Neuron (in vitro differentiated cells): ENCODE results near the gene MYO5B.
"Not testable (repeated sequence)": the region's sequence is repeated elsewhere in the genome, so short reads cannot be mapped to it uniquely, and the experiment has no call there.

ENCODE experiments used
- H2AFZ ChIP-seq: one replicate; pipeline ENCODE4 v1.6.1; 2013; ENCODE audit warnings: low read depth, mild to moderate bottlenecking, inconsistent platforms, low read length, moderate library complexity
- H3K27me3 ChIP-seq: one replicate; pipeline ENCODE4 v1.6.1; 2013; ENCODE audit warnings: low read length; ENCODE audit not compliant: insufficient read depth
- H3K36me3 ChIP-seq: one replicate; pipeline ENCODE4 v1.6.1; 2013; ENCODE audit warnings: low read length; ENCODE audit not compliant: insufficient read depth
- H3K4me1 ChIP-seq: one replicate; pipeline ENCODE4 v1.6.1; 2013; ENCODE audit warnings: low read length; ENCODE audit not compliant: insufficient read depth
- H3K4me3 ChIP-seq: 2 replicates; pipeline ENCODE4 v1.5.1; 2013; ENCODE audit warnings: mild to moderate bottlenecking, low read length, moderate library complexity
- H3K9me3 ChIP-seq: one replicate; pipeline ENCODE4 v1.6.1; 2013; ENCODE audit warnings: low read length

The MYO5B gene

GRCh38 chr18:49800491-49800890 is 394.5 kb downstream of the MYO5B start:
- not testable (repeated sequence) for H3K9me3 ChIP-seq, H3K27me3 ChIP-seq, H3K4me3 ChIP-seq, H3K4me1 ChIP-seq, H2AFZ ChIP-seq
- H3K36me3 ChIP-seq: peaks cover 40% of the 10 kb centered on the region

DNA sequence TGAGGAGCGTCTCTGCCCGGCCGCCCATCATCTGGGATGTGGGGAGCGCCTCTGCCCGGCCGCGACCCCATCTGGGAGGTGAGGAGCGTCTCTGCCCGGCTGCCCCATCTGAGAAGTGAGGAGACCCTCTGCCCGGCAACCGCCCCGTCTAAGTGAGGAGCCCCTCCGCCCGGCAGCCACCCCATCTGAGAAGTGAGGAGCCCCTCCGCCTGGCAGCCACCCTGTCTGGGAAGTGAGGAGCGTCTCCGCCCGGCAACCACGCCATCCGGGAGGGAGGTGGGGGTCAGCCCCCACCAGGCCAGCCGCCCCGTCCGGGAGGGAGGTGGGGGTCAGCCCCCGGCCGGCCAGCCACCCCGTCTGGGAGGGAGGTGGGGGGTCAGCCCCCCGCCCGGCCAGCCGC is 395.1 kb downstream of the MYO5B start:
- not testable (repeated sequence) for H3K4me1 ChIP-seq, H3K27me3 ChIP-seq, H3K9me3 ChIP-seq, H2AFZ ChIP-seq, H3K4me3 ChIP-seq
- peaks cover 43% of the 10 kb centered on the region for H3K36me3 ChIP-seq

- no peak overlapping the region for H3K4me3 ChIP-seq
- H3K4me1 ChIP-seq: no peaks in the 10 kb centered on the region
- peaks cover 60% of the 10 kb centered on the region for H3K36me3 ChIP-seq
- H2AFZ ChIP-seq: no peak overlapping the region
- peaks cover 5% of the 10 kb centered on the region for H3K9me3 ChIP-seq
- no peaks in the 10 kb centered on the region for H3K27me3 ChIP-seq
Observed at GRCh38 chr18:49798001-49798400, 396.9 kb downstream of the MYO5B start.

DNA sequence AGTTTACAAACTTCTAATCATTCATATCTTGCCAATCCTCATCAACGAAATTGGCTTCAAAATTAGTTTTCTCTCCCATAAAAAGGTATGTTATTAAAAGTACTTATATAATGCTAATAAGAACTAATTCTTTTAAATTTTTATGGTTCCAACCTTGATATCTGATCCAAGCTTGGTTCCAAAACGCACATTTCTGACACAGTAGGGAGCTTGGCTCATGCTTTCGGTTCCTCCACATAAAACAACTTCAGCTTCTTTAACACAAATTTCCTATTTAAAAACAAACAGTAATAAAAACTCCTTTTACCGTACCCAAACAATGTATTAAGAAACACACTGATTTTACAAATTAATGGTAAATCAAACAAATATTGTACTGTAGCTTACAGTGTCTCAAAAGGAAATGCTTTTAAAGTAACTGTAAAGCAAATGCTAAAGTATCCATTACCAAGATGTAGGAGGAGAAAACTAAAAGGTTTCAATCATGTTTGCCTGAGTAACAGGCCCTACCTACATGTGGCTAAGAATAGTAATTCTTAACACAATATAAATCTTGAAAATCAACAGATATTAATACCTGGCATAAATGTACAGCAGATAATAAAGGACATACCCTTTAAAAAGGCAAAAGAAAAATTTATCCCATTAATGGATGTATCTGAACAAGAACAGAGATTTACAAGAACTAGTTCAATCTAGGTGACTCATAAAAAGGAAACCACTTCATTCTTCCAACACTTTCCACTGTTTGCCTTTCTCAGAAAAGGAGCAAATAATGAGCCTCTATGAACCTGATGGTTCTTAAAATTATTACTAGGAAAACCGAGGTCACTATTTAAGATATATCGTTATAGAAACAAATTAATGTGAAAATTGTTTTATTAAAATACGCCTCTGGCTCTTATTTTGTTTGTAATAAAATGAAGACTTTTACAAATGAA is 399.1 kb downstream of the MYO5B start:
- Histone ChIP-seq H3K4me1 (no peaks in the 10 kb centered on the region), H3K36me3 (peaks cover 57% of the 10 kb centered on the region), H3K4me3 (no peak overlapping the region), H3K27me3 (no peaks in the 10 kb centered on the region), H3K9me3 (no peaks in the 10 kb centered on the region), H2AFZ (no peak overlapping the region)

DNA sequence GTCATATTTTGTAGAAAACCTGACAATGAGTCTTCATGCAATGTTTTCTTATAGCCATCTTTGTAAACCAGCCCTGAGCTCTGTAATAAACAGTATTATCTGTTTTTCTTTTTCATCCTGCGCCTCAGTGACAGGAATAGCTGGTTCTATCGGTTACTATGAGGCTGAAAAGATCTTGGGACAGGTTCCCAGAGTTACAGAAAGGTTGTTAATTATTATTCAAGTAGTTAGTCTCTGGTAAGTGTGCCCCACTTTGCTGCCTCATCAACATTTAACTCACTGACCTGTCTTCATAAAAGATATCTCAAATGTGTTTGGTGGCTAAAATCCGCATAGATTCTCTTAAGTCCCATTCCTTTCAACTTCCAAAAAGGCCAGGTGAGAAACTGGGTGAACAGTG is 400.2 kb downstream of the MYO5B start:
- Histone ChIP-seq H3K27me3 (no peaks in the 10 kb centered on the region), H2AFZ (no peak overlapping the region), H3K9me3 (no peaks in the 10 kb centered on the region), H3K36me3 (peaks cover 67% of the 10 kb centered on the region), H3K4me3 (no peak overlapping the region), H3K4me1 (no peaks in the 10 kb centered on the region)

- not testable (repeated sequence) for H2AFZ ChIP-seq, H3K9me3 ChIP-seq, H3K4me3 ChIP-seq, H3K4me1 ChIP-seq, H3K27me3 ChIP-seq
- H3K36me3 ChIP-seq: peaks cover 80% of the 10 kb centered on the region
Observed at GRCh38 chr18:49789560-49790134, 405.3 kb downstream of the MYO5B start.

DNA sequence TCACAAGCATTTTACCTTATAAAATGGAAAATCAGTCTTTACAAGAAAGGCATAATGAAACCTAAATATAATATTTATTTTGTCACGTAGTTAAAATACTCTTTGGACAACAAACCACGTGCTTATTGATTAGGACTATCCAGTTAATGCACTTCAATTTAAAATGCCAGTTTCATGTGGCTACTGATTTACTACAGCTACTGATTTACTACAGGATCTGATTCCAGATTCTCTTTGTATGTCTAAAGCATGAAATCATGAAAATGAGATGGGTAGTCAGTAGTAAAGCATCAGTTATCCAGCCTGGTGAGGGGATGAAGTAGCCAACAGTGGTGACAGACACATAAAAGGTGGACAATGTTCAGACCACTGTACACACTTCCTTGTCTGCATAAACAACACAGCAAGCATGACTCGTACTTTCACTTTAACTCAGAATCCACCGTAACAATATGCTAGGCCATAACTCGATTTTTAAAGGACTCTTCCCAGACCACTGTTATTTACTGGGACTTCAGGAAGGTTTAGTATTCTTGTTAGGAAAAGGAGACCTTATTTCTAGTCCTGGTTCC is 406.5 kb downstream of the MYO5B start:
- no peaks in the 10 kb centered on the region for H3K9me3 ChIP-seq
- H3K27me3 ChIP-seq: no peaks in the 10 kb centered on the region
- peaks cover 80% of the 10 kb centered on the region for H3K36me3 ChIP-seq
- no peak overlapping the region for H2AFZ ChIP-seq
- H3K4me3 ChIP-seq: no peak overlapping the region
- no peaks in the 10 kb centered on the region for H3K4me1 ChIP-seq

DNA sequence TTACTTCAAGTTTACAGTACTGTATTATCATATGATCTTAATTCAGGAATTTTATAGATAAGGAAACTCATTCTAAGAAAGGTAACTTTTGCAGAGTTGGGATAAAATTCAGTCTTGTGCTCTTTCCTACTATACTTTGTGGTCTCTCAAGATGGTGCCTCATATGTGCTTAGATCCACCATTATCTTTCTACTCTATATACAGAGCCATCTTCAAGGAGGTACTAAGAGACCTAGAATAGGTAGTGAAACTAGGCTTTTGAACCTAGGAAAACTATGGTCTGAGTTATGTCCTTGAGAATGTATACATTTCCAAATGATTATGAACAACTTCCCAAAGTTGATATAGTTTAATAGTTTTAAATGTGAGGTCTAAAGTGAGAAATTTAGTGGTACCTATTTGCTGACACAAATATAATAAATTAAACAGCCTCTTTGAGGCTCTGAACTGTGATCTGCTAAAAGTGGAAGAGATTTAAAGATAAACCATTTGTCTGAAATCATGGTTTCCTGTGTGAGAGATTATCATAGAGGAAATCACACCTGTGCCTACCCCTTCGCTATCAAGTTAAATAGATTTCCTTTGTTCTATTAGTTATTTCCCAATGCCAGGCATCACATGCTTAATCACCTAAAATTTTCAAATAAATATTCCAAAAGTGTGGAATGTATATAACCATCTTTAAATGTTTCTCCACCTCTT is 408.8 kb downstream of the MYO5B start:
- peaks cover 82% of the 10 kb centered on the region for H3K36me3 ChIP-seq
- no peaks in the 10 kb centered on the region for H3K27me3 ChIP-seq
- no peak overlapping the region for H2AFZ ChIP-seq
- H3K4me1 ChIP-seq: no peaks in the 10 kb centered on the region
- H3K4me3 ChIP-seq: no peak overlapping the region
- H3K9me3 ChIP-seq: no peaks in the 10 kb centered on the region

DNA sequence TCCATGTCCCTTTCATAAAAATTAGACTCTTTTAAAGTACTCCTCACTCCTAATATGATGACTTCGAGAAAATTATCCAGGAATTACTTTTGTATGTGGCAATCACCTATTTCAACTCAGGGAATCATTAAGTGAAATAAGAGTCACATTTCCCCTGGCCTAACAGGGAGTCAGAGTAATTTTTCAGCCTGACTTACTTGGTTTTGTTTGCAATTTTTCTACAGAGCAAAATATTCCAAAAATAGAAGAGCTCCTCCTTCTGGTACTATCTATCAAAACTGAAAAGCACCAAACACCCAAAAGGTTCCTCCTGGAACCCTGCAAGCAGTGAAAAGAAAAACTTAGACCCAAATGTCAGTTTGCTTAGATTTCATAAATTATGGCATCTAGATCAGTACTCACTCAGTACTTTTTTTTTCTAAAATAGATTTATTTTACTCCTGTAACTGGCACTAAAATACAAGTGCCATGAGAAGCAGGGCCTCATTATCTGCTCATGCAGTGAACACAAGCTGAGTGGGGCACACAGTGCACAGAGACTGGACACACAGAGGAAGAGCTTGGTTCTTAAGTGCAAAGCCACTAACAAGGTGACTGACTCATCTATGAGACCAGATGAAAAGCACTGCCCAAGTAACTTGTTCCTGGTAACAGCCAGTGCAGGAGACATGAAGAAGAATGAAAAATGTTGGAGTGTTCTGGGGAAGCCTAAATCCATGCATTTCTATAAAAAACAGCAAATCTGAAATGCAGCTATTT is 410.3 kb downstream of the MYO5B start:
- Histone ChIP-seq H3K36me3 (peaks cover 81% of the 10 kb centered on the region), H3K9me3 (peaks cover 4% of the 10 kb centered on the region), H2AFZ (no peak overlapping the region), H3K27me3 (no peaks in the 10 kb centered on the region), H3K4me1 (no peaks in the 10 kb centered on the region), H3K4me3 (no peak overlapping the region)

- not testable (repeated sequence) for H3K4me1 ChIP-seq, H3K9me3 ChIP-seq, H3K4me3 ChIP-seq, H2AFZ ChIP-seq, H3K27me3 ChIP-seq
- peaks cover 74% of the 10 kb centered on the region for H3K36me3 ChIP-seq
Observed at GRCh38 chr18:49783631-49784030, 411.3 kb downstream of the MYO5B start.

DNA sequence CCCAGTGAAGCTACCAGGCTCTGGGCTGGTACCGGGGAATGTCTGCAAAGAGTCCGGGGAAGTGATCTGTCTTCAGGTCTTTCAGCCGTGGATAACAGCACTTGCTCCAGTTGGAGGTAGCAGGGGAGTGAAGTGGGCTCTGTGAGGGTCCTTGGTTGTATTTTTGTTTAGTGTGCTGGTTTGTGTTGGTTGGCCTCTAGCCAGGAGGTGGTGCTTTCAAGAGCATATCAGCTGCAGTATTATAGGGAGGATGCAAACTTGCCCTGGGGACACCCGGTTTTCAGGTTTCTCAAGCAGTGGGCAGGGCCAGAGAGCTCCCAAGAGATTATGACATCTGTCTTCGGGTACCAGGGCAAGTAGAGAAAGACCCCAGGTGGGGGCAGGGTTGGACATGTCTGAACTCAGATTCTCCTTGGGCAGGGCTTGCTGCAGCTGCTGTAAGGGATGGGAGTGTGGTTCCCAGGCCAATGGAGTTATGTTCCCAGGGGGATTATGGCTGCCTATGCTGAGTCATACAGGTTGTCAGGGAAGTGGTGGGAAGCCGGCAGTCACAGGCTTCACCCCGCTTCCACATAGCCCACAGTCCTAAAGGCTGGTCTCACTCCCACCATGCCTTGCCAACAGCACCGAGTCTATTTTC is 416.0 kb downstream of the MYO5B start:
- peaks cover 39% of the 10 kb centered on the region for H3K36me3 ChIP-seq
- peaks cover 9% of the 10 kb centered on the region for H3K9me3 ChIP-seq
- H2AFZ ChIP-seq: no peak overlapping the region
- no peaks in the 10 kb centered on the region for H3K4me1 ChIP-seq
- no peaks in the 10 kb centered on the region for H3K27me3 ChIP-seq
- H3K4me3 ChIP-seq: no peak overlapping the region
